HCT116 (cell line): ENCODE data around the gene CCNL1. TPM values are rescaled to one million over a fixed set of nuclear protein-coding genes. Genes with fewer than 3 reads are reported as not detected.

ENCODE experiments used
- ATAC-seq: fragments of 200-7000 bp; cut with Tn5 transposase; 2 replicates; pipeline ENCODE4 v1.9.1; 2020; ENCODE audit warnings: mild to moderate bottlenecking, moderate library complexity
- BruUV-seq: library from RNA; stranded (reverse); fragments of 400-500 nt; replicated peaks from 2 replicates; lab custom pipeline; 2021; lab: Mats Ljungman, UMichigan
- CTCF ChIA-PET: fragments of 300-600 bp; sonication (Branson Sonifier 250); formaldehyde crosslinking; loops from one replicate; lab custom pipeline; 2021; ENCODE audit warnings: antibody characterized with exemption; lab: Charles Lee
- POLR2A ChIA-PET: fragments of 300-600, 350-600 bp; sonication (Branson Sonifier 250); formaldehyde crosslinking; loops from one replicate; lab custom pipeline; 2021; ENCODE audit warnings: antibody characterized with exemption; lab: Charles Lee
- RAD21 ChIA-PET, 2 experiments: fragments of 300-600 bp; sonication (Branson Sonifier 250); formaldehyde crosslinking; loops; one replicate each; lab custom pipeline; 2023; ENCODE audit warnings: low total read pairs in 2 of 2; ENCODE audit not compliant: uncharacterized antibody in 2 of 2, unreplicated experiment in 2 of 2, low non-redundant PET in 1 of 2; lab: Charles Lee
- DNase-seq: peaks from one replicate; pipeline ENCODE4 v3.0.0-alpha.2; 2010; ENCODE audit warnings: low read depth, low spot score
- H2AFZ ChIP-seq: fragments of 200-600 bp; shearing (Covaris generic), sonication (generic); 2 replicates; pipeline ENCODE4 v1.6.1; 2017; ENCODE audit warnings: low read depth, mixed run types, mixed read lengths, antibody characterized with exemption, low read length; ENCODE audit not compliant: poor library complexity, severe bottlenecking
- H3K27ac ChIP-seq: 2 replicates; pipeline ENCODE4 v1.5.1; 2012; ENCODE audit warnings: low read depth, low read length
- H3K27me3 ChIP-seq: fragments of 200-600 bp; sonication (generic); 2 replicates; pipeline ENCODE4 v1.6.1; 2016; ENCODE audit warnings: mixed run types, low read length, mixed read lengths; ENCODE audit not compliant: insufficient read depth
- H3K36me3 ChIP-seq, 2 experiments: fragments of 200-500 bp in 1 of 2; fragments of 200-600 bp in 1 of 2; sonication (Bioruptor generic) in 1 of 2; sonication (generic) in 1 of 2; 2 replicates each; pipeline versions ENCODE4 v1.5.1 to v1.6.1; 2014 to 2016; ENCODE audit warnings: low read length in 2 of 2, inconsistent platforms in 1 of 2, mixed read lengths in 1 of 2, mixed run types in 1 of 2; ENCODE audit not compliant: insufficient read depth in 2 of 2, control insufficient read depth in 1 of 2
- H3K4me1 ChIP-seq, 2 experiments: fragments of 200-600 bp in 1 of 2; sonication (generic) in 1 of 2; 2 replicates each; pipeline versions ENCODE4 v1.5.1 to v1.6.1; 2012 to 2017; ENCODE audit warnings: low read length in 2 of 2, inconsistent platforms in 1 of 2, mild to moderate bottlenecking in 1 of 2, mixed read lengths in 1 of 2, mixed run types in 1 of 2, moderate library complexity in 1 of 2; ENCODE audit not compliant: insufficient read depth in 2 of 2, control insufficient read depth in 1 of 2
- H3K4me2 ChIP-seq: fragments of 200-600 bp; sonication (generic); 2 replicates; pipeline ENCODE4 v1.6.1; 2017; ENCODE audit warnings: mixed run types, low read length, mixed read lengths
- H3K4me3 ChIP-seq, 2 experiments: fragments of 200-600 bp in 1 of 2; sonication (generic) in 1 of 2; replicated peaks in 1 of 2; 2 replicates each; pipeline ENCODE4 v1.5.1; 2011 to 2016; ENCODE audit warnings: low read length in 2 of 2, control low read depth in 1 of 2, low read depth in 1 of 2, mild to moderate bottlenecking in 1 of 2, mixed read lengths in 1 of 2, mixed run types in 1 of 2
- H3K79me2 ChIP-seq: fragments of 200-600 bp; sonication (generic); 2 replicates; pipeline ENCODE4 v1.6.1; 2017; ENCODE audit warnings: mild to moderate bottlenecking, mixed run types, low read length, moderate library complexity, mixed read lengths; ENCODE audit not compliant: insufficient read depth
- H3K9ac ChIP-seq: fragments of 200-600 bp; sonication (generic); 2 replicates; pipeline ENCODE4 v1.6.1; 2016; ENCODE audit warnings: low read length, mixed read lengths
- H3K9me2 ChIP-seq: fragments of 200-600 bp; sonication (generic), shearing (Covaris generic); 2 replicates; pipeline ENCODE4 v1.6.1; 2017; ENCODE audit warnings: mixed run types, mild to moderate bottlenecking, moderate library complexity; ENCODE audit not compliant: insufficient read depth
- H3K9me3 ChIP-seq, 2 experiments: fragments of 200-500 bp in 1 of 2; fragments of 200-600 bp in 1 of 2; sonication (Bioruptor generic) in 1 of 2; sonication (generic) in 1 of 2; 2 replicates each; pipeline ENCODE4 v1.6.1; 2014 to 2017; ENCODE audit warnings: low read length in 2 of 2, mixed read lengths in 2 of 2, inconsistent platforms in 1 of 2, low read depth in 1 of 2, mild to moderate bottlenecking in 1 of 2, mixed run types in 1 of 2, moderate library complexity in 1 of 2; ENCODE audit not compliant: control insufficient read depth in 1 of 2, insufficient read depth in 1 of 2
- H4K20me1 ChIP-seq: fragments of 200-600 bp; sonication (generic), shearing (Covaris generic); 2 replicates; pipeline ENCODE4 v1.6.1; 2017; ENCODE audit warnings: mixed run types, mild to moderate bottlenecking, moderate library complexity; ENCODE audit not compliant: insufficient read depth
- FOSL1 ChIP-seq: IDR thresholded peaks from 2 replicates; pipeline ENCODE4 v1.6.1; 2012; ENCODE audit warnings: low read depth
- JUND ChIP-seq: IDR thresholded peaks from 2 replicates; pipeline ENCODE4 v1.6.1; 2012
- POLR2A ChIP-seq: IDR thresholded peaks from 2 replicates; pipeline ENCODE4 v1.7.0; 2011; ENCODE audit warnings: borderline replicate concordance; ENCODE audit not compliant: insufficient read depth, insufficient read length; ENCODE audit errors: extremely low read depth
- POLR2AphosphoS5 ChIP-seq: IDR thresholded peaks from 2 replicates; pipeline ENCODE4 v1.6.1; 2011; ENCODE audit warnings: mild to moderate bottlenecking, low read depth, low read length, moderate library complexity
- RAD21 ChIP-seq: IDR thresholded peaks from 2 replicates; pipeline ENCODE4 v1.6.1; 2012; ENCODE audit warnings: low read depth, mild to moderate bottlenecking
- SRF ChIP-seq: IDR thresholded peaks from 2 replicates; pipeline ENCODE4 v1.6.1; 2012; ENCODE audit warnings: low read depth
- TCF7L2 ChIP-seq: IDR thresholded peaks from 2 replicates; pipeline ENCODE4 v1.7.0; 2011; ENCODE audit warnings: borderline replicate concordance, inconsistent platforms; ENCODE audit not compliant: insufficient read depth, insufficient read length; ENCODE audit errors: extremely low read depth
- YY1 ChIP-seq: IDR thresholded peaks from 2 replicates; pipeline ENCODE4 v1.6.1; 2011; ENCODE audit warnings: low read length, low read depth, moderate library complexity, mild to moderate bottlenecking; ENCODE audit not compliant: insufficient replicate concordance; ENCODE audit errors: extremely low read depth
- ZFX ChIP-seq: fragments of 450-650 bp; IDR thresholded peaks from 2 replicates; pipeline ENCODE4 v1.6.1; 2017
- ZNF274 ChIP-seq: fragments of 200-500 bp; sonication (Bioruptor generic); IDR thresholded peaks from 2 replicates; pipeline ENCODE4 v1.6.1; 2014; ENCODE audit warnings: mild to moderate bottlenecking, low read depth, low read length, inconsistent platforms
- intact Hi-C: fragments of 100-400 bp; cut with micrococcal nuclease; formaldehyde crosslinking; loops from 2 replicates; pipeline ENCODE4 v1.10.0; 2022
- total RNA-seq: library from RNA; stranded (reverse); gene quantifications from one replicate; pipeline ENCODE4 v1.2.1, GENCODE V29; 2021; ENCODE audit not compliant: unreplicated experiment
- TF ChIP-seq, protein P1 (sequence below): IDR thresholded peaks from 2 replicates; pipeline ENCODE4 v1.6.1; 2012
- TF ChIP-seq, protein P2 (sequence below): IDR thresholded peaks from 2 replicates; pipeline ENCODE4 v1.6.1; 2011; ENCODE audit warnings: mild to moderate bottlenecking, low read length, moderate library complexity; ENCODE audit not compliant: insufficient replicate concordance; ENCODE audit errors: extremely low read depth
- TF ChIP-seq, protein P3 (sequence below), 3 experiments: fragments of 200-600 bp in 1 of 3; sonication (generic) in 1 of 3; IDR thresholded peaks in 2 of 3; conservative IDR thresholded peaks in 1 of 3; 2 replicates each; pipeline ENCODE4 v1.5.1; 2012 to 2017; ENCODE audit warnings: low read depth in 2 of 3, low read length in 2 of 3, antibody characterized with exemption in 1 of 3, borderline replicate concordance in 1 of 3, control low read depth in 1 of 3, mild to moderate bottlenecking in 1 of 3, mixed read lengths in 1 of 3, mixed run types in 1 of 3, moderate library complexity in 1 of 3; ENCODE audit not compliant: insufficient read depth in 1 of 3

The CCNL1 gene
- total RNA-seq, 1 experiment from 2014 or later = 96.7 TPM

DNA sequence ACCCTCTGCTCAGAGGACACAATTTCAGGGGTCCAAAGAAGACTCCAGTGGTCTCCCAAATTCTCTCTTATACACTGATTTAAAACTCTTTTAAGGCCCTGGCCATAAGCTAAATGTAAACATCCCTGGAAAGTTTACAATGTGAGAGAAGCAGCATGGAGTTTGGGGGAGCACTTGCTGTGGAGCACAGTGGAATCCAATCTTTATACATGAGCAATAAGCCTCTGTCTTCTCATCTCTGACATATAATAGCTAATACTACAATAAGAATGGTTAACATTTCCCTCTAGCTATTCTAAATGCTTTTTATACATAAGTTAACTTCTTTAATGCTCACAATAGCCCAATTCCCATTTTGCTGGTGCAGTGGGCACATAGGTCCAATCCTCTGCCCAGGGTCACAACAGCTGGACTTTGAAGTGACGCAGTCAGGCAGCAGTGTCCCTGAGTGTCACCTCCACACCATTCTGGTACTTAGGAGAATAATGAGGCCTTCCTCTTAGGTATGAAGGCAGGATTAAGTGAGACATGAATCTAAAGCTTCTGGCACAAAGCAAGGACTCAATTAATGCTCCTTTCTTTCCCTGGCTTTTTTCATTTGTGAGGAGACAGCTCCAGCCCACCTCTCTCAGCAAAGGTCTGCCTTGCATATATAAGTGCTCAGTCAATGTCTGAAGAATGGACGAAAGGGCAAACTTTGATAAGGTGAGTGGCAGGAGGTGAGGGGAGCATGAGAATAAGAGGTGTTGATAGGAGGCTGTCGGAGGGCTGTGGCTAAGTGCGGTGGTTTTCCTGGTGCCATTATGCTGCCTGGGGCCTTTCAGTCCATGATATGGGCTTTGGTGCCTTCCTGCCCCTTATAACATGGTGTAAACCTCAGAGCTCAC is 26.3 kb downstream of the CCNL1 start:
- H3K27me3 ChIP-seq = no peaks in the 10 kb centered on the region
- DNase-seq = no peak
- ChIA-PET RAD21 (interaction anchor here in 1 of 2 experiments (0.6 kb wide), 1 partner anchor 1090 kb away, joined by 3 read pairs; no protein-coding TSS in a partner anchor), POLR2A (no interaction called here), CTCF (no interaction called here)
- TF ChIP-seq, protein P1, sequence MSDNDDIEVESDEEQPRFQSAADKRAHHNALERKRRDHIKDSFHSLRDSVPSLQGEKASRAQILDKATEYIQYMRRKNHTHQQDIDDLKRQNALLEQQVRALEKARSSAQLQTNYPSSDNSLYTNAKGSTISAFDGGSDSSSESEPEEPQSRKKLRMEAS = no peak
- no peak for TF ChIP-seq POLR2AphosphoS5
- no peak for TF ChIP-seq ZNF274
- TF ChIP-seq TCF7L2 = no peak
- TF ChIP-seq JUND = no peak
- no peak for TF ChIP-seq RAD21
- TF ChIP-seq POLR2A = no peak
- TF ChIP-seq FOSL1 = no peak
- TF ChIP-seq, protein P2, sequence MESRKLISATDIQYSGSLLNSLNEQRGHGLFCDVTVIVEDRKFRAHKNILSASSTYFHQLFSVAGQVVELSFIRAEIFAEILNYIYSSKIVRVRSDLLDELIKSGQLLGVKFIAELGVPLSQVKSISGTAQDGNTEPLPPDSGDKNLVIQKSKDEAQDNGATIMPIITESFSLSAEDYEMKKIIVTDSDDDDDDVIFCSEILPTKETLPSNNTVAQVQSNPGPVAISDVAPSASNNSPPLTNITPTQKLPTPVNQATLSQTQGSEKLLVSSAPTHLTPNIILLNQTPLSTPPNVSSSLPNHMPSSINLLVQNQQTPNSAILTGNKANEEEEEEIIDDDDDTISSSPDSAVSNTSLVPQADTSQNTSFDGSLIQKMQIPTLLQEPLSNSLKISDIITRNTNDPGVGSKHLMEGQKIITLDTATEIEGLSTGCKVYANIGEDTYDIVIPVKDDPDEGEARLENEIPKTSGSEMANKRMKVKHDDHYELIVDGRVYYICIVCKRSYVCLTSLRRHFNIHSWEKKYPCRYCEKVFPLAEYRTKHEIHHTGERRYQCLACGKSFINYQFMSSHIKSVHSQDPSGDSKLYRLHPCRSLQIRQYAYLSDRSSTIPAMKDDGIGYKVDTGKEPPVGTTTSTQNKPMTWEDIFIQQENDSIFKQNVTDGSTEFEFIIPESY = no peak
- TF ChIP-seq ZFX = no peak
- TF ChIP-seq YY1 = no peak
- TF ChIP-seq, protein P3, sequence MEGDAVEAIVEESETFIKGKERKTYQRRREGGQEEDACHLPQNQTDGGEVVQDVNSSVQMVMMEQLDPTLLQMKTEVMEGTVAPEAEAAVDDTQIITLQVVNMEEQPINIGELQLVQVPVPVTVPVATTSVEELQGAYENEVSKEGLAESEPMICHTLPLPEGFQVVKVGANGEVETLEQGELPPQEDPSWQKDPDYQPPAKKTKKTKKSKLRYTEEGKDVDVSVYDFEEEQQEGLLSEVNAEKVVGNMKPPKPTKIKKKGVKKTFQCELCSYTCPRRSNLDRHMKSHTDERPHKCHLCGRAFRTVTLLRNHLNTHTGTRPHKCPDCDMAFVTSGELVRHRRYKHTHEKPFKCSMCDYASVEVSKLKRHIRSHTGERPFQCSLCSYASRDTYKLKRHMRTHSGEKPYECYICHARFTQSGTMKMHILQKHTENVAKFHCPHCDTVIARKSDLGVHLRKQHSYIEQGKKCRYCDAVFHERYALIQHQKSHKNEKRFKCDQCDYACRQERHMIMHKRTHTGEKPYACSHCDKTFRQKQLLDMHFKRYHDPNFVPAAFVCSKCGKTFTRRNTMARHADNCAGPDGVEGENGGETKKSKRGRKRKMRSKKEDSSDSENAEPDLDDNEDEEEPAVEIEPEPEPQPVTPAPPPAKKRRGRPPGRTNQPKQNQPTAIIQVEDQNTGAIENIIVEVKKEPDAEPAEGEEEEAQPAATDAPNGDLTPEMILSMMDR (IDR thresholded peaks at IDR 0.05 in 2 of 3, conservative IDR thresholded peaks at IDR 0.05 in 1 of 3; ENCODE audit: borderline replicate concordance in 1 of 3, insufficient read depth in 1 of 3, low read depth in 2 of 3, low read length in 2 of 3) = no peak
- TF ChIP-seq SRF = no peak
- H3K9me3 ChIP-seq = no peaks in the 10 kb centered on the region
- H3K79me2 ChIP-seq = no peaks in the 10 kb centered on the region
- no peaks in the 10 kb centered on the region for H3K9me2 ChIP-seq
- intact Hi-C loops = loop anchor here (10.0 kb wide), 1 partner anchor 689 kb away; no protein-coding TSS in a partner anchor
- no peaks in the 10 kb centered on the region for H3K36me3 ChIP-seq
- no peak overlapping the region for H3K4me2 ChIP-seq
- no peaks in the 10 kb centered on the region for H4K20me1 ChIP-seq
- peaks cover 33 to 74% of the 10 kb centered on the region in 2 experiments for H3K4me1 ChIP-seq
- H3K9ac ChIP-seq = no peak overlapping the region
- no peak overlapping the region for H2AFZ ChIP-seq
- no TSS peak for BruUV-seq
- ATAC-seq = no peak
- H3K27ac ChIP-seq = no peak overlapping the region
- no peak overlapping the region for H3K4me3 ChIP-seq
